Right atrium auricular region (tissue), 2 donors: ENCODE measurements around the gene BABAM2. TPM values are rescaled to one million over a fixed set of nuclear protein-coding genes. Genes with fewer than 3 reads are reported as not detected.

Experiments
- DNase-seq: peaks from one replicate; pipeline ENCODE4 v3.0.0-alpha.2; 2019; ENCODE audit warnings: low spot score
- H3K27ac ChIP-seq, 2 donors: fragments of 200-600 bp; sonication (generic); 1 replicate in 1 of 2; 2 replicates in 1 of 2; pipeline ENCODE4 v1.5.1; 2016 to 2019
- H3K27me3 ChIP-seq, 2 donors: fragments of 200-600 bp; sonication (generic); one replicate each; pipeline versions ENCODE4 v1.5.1 to v1.6.0; 2017 to 2019
- H3K36me3 ChIP-seq: fragments of 200-600 bp; sonication (generic); one replicate; pipeline ENCODE4 v1.5.1; 2016
- H3K4me1 ChIP-seq, 2 donors: fragments of 200-600 bp; sonication (generic); one replicate each; pipeline versions ENCODE4 v1.5.1 to v1.6.0; 2017 to 2019
- H3K4me3 ChIP-seq, 2 donors: fragments of 200-600 bp; sonication (generic); 1 replicate in 1 of 2; 2 replicates in 1 of 2; pipeline ENCODE4 v1.5.1; 2017 to 2019; ENCODE audit warnings: mild to moderate bottlenecking in 1 of 2, moderate library complexity in 1 of 2
- H3K9me3 ChIP-seq, 2 donors: fragments of 200-600 bp; sonication (generic); one replicate each; pipeline ENCODE4 v1.5.1; 2019
- CTCF ChIP-seq, 2 donors: fragments of 200-600 bp; sonication (generic); IDR thresholded peaks; one replicate each; pipeline ENCODE4 v1.5.1; 2019; ENCODE audit warnings: antibody characterized with exemption in 2 of 2
- total RNA-seq, 2 donors: library from RNA; depleted of rRNA; stranded (reverse); fragments of >200 nt; gene quantifications; one replicate each; pipeline ENCODE4 v1.1.0, GENCODE V29; 2016

The BABAM2 gene
- total RNA-seq, 2 donors from 2014 or later, result 58.8 to 60.6 TPM

GRCh38 chr2:28267282-28267681, 376.8 kb downstream of the BABAM2 start:
- TF ChIP-seq CTCF (IDR thresholded peaks at IDR 0.05), result no peak
- Histone ChIP-seq H3K27me3 (no peaks in the 10 kb centered on the region), H3K4me1 (peaks cover 0 to 24% of the 10 kb centered on the region in 2 donors), H3K36me3 (no peaks in the 10 kb centered on the region), H3K27ac (peak overlapping the region in 1 of 2 donors; percentile 42), H3K9me3 (no peaks in the 10 kb centered on the region), H3K4me3 (no peak overlapping the region)
- no peak for DNase-seq

GRCh38 chr2:28268386-28268785, 377.9 kb downstream of the BABAM2 start:
- Histone ChIP-seq H3K4me3 (no peak overlapping the region), H3K4me1 (peaks cover 0 to 24% of the 10 kb centered on the region in 2 donors), H3K9me3 (no peaks in the 10 kb centered on the region), H3K27ac (peak overlapping the region; percentile 42 to 49), H3K36me3 (no peaks in the 10 kb centered on the region), H3K27me3 (no peaks in the 10 kb centered on the region)
- TF ChIP-seq CTCF (IDR thresholded peaks at IDR 0.05), result no peak
- DNase-seq, result no peak

GRCh38 chr2:28269019-28269784, 378.7 kb downstream of the BABAM2 start:
- Histone ChIP-seq H3K9me3 (no peaks in the 10 kb centered on the region), H3K27ac (peak overlapping the region; percentile 42 to 49), H3K27me3 (no peaks in the 10 kb centered on the region), H3K36me3 (no peaks in the 10 kb centered on the region), H3K4me1 (peaks cover 0 to 24% of the 10 kb centered on the region in 2 donors), H3K4me3 (no peak overlapping the region)
- DNase-seq, result no peak
- no peak for TF ChIP-seq CTCF (IDR thresholded peaks at IDR 0.05)

- Histone ChIP-seq H3K4me3 (no peak overlapping the region), H3K27ac (peak overlapping the region in 1 of 2 donors; percentile 42), H3K27me3 (no peaks in the 10 kb centered on the region), H3K9me3 (no peaks in the 10 kb centered on the region), H3K4me1 (peaks cover 0 to 37% of the 10 kb centered on the region in 2 donors), H3K36me3 (no peaks in the 10 kb centered on the region)
- TF ChIP-seq CTCF (IDR thresholded peaks at IDR 0.05), result no peak
- DNase-seq, result no peak
Measured at GRCh38 chr2:28270456-28271152, 380.1 kb downstream of the BABAM2 start.

GRCh38 chr2:28271231-28271918, 380.8 kb downstream of the BABAM2 start:
- no peak for TF ChIP-seq CTCF (IDR thresholded peaks at IDR 0.05)
- Histone ChIP-seq H3K36me3 (no peaks in the 10 kb centered on the region), H3K9me3 (no peaks in the 10 kb centered on the region), H3K4me3 (no peak overlapping the region), H3K27ac (no peak overlapping the region), H3K27me3 (no peaks in the 10 kb centered on the region), H3K4me1 (peaks cover 0 to 43% of the 10 kb centered on the region in 2 donors)
- no peak for DNase-seq
